ENCODE results near the gene AKAP6. TPM values are rescaled to one million over a fixed set of nuclear protein-coding genes. Genes with fewer than 3 reads are reported as not detected.

The AKAP6 gene
- total RNA-seq, 1 experiment from 2014 or later, result 0.96 TPM

- DNase-seq (ENCODE audit: low read depth), result no peak
These were observed 373.0 kb downstream of the AKAP6 start for GRCh38 chr14:32702088-32702487.

- peak; percentile 13 for DNase-seq (ENCODE audit: low read depth)
These were observed 373.5 kb downstream of the AKAP6 start for GRCh38 chr14:32702562-32702961.

- DNase-seq (ENCODE audit: low read depth), result no peak
These were observed 374.1 kb downstream of the AKAP6 start for GRCh38 chr14:32703183-32703621.

- DNase-seq (ENCODE audit: low read depth), result no peak
These were observed 377.8 kb downstream of the AKAP6 start for GRCh38 chr14:32706721-32707519.

GRCh38 chr14:32707742-32708500 lies 378.8 kb downstream of the AKAP6 start:
- DNase-seq (ENCODE audit: low read depth), result no peak

GRCh38 chr14:32709027-32709426 lies 379.9 kb downstream of the AKAP6 start:
- DNase-seq (ENCODE audit: low read depth), result peak; percentile 66

- DNase-seq (ENCODE audit: low read depth), result no peak
These were observed 381.2 kb downstream of the AKAP6 start for GRCh38 chr14:32710231-32710671.

- peak; percentile 39 for DNase-seq (ENCODE audit: low read depth)
These were observed 381.9 kb downstream of the AKAP6 start for GRCh38 chr14:32710731-32711680.

GRCh38 chr14:32713856-32714255 lies 384.8 kb downstream of the AKAP6 start:
- no peak for DNase-seq (ENCODE audit: low read depth)

GRCh38 chr14:32719601-32720000 lies 390.5 kb downstream of the AKAP6 start:
- DNase-seq (ENCODE audit: low read depth), result no peak

GRCh38 chr14:32720927-32721326 lies 391.8 kb downstream of the AKAP6 start:
- no peak for DNase-seq (ENCODE audit: low read depth)

GRCh38 chr14:32722631-32723183 lies 393.6 kb downstream of the AKAP6 start:
- no peak for DNase-seq (ENCODE audit: low read depth)

- peak; percentile 69 for DNase-seq (ENCODE audit: low read depth)
These were observed 395.9 kb downstream of the AKAP6 start for GRCh38 chr14:32724867-32725471.

- DNase-seq (ENCODE audit: low read depth), result no peak
These were observed 397.4 kb downstream of the AKAP6 start for GRCh38 chr14:32726516-32726915.

- DNase-seq (ENCODE audit: low read depth), result no peak
These were observed 398.7 kb downstream of the AKAP6 start for GRCh38 chr14:32727832-32728231.

GRCh38 chr14:32728526-32728925 lies 399.4 kb downstream of the AKAP6 start:
- DNase-seq (ENCODE audit: low read depth), result no peak

- no peak for DNase-seq (ENCODE audit: low read depth)
These were observed 399.9 kb downstream of the AKAP6 start for GRCh38 chr14:32728976-32729375.

GRCh38 chr14:32731249-32731648 lies 402.2 kb downstream of the AKAP6 start:
- no peak for DNase-seq (ENCODE audit: low read depth)

GRCh38 chr14:32733015-32733414 lies 403.9 kb downstream of the AKAP6 start:
- DNase-seq (ENCODE audit: low read depth), result no peak

- DNase-seq (ENCODE audit: low read depth), result no peak
These were observed 405.2 kb downstream of the AKAP6 start for GRCh38 chr14:32734261-32734660.

- no peak for DNase-seq (ENCODE audit: low read depth)
These were observed 408.5 kb downstream of the AKAP6 start for GRCh38 chr14:32737621-32738020.
